HEK293 (cell line): ENCODE measurements around the gene TRIM46.

Experiments
- BCL11B ChIP-seq: fragments of 450-650 bp; formaldehyde crosslinking; IDR thresholded peaks from 2 replicates; pipeline ENCODE4 v1.5.1; 2016; ENCODE audit warnings: low read depth, missing biosample characterization, missing genetic modification characterization
- KLF1 ChIP-seq: fragments of 450-650 bp; formaldehyde crosslinking; IDR thresholded peaks from 2 replicates; pipeline ENCODE4 v1.5.1; 2016; ENCODE audit warnings: missing biosample characterization, missing genetic modification characterization
- OVOL3 ChIP-seq: fragments of 450-650 bp; formaldehyde crosslinking; IDR thresholded peaks from 2 replicates; pipeline ENCODE4 v1.5.1; 2016; ENCODE audit warnings: missing biosample characterization, missing genetic modification characterization
- PRDM1 ChIP-seq: fragments of 450-650 bp; formaldehyde crosslinking; IDR thresholded peaks from 2 replicates; pipeline ENCODE4; 2016; ENCODE audit warnings: missing biosample characterization, missing genetic modification characterization
- ZBTB17 ChIP-seq: fragments of 450-650 bp; formaldehyde crosslinking; IDR thresholded peaks from 2 replicates; pipeline ENCODE4 v1.5.1; 2016; ENCODE audit warnings: missing biosample characterization, missing genetic modification characterization
- ZBTB21 ChIP-seq: fragments of 450-650 bp; formaldehyde crosslinking; IDR thresholded peaks from 2 replicates; pipeline ENCODE4 v1.5.1; 2017; ENCODE audit warnings: missing biosample characterization, missing genetic modification characterization
- ZBTB49 ChIP-seq: fragments of 450-650 bp; formaldehyde crosslinking; IDR thresholded peaks from 2 replicates; pipeline ENCODE4 v1.5.1; 2016; ENCODE audit warnings: missing biosample characterization, missing genetic modification characterization, low read depth
- ZFP37 ChIP-seq: fragments of 450-650 bp; formaldehyde crosslinking; IDR thresholded peaks from 2 replicates; pipeline ENCODE4 v1.5.1; 2016; ENCODE audit warnings: missing biosample characterization, missing genetic modification characterization
- ZFP69B ChIP-seq: fragments of 450-650 bp; formaldehyde crosslinking; IDR thresholded peaks from 2 replicates; pipeline ENCODE4 v1.5.1; 2016; ENCODE audit warnings: missing biosample characterization, missing genetic modification characterization
- ZNF114 ChIP-seq: fragments of 450-650 bp; formaldehyde crosslinking; IDR thresholded peaks from 2 replicates; pipeline ENCODE4 v1.5.0; 2017; ENCODE audit warnings: missing biosample characterization, missing genetic modification characterization
- ZNF121 ChIP-seq: fragments of 450-650 bp; formaldehyde crosslinking; IDR thresholded peaks from 2 replicates; pipeline ENCODE4 v1.5.1; 2016; ENCODE audit warnings: missing biosample characterization, missing genetic modification characterization
- ZNF140 ChIP-seq: fragments of 450-650 bp; formaldehyde crosslinking; IDR thresholded peaks from 2 replicates; pipeline ENCODE4 v1.5.1; 2016; ENCODE audit warnings: missing biosample characterization, missing genetic modification characterization
- ZNF16 ChIP-seq: fragments of 450-650 bp; formaldehyde crosslinking; IDR thresholded peaks from 2 replicates; pipeline ENCODE4 v1.5.1; 2016; ENCODE audit warnings: low read depth, missing biosample characterization, missing genetic modification characterization
- ZNF18 ChIP-seq: fragments of 450-650 bp; formaldehyde crosslinking; IDR thresholded peaks from 2 replicates; pipeline ENCODE4 v1.5.1; 2016; ENCODE audit warnings: missing biosample characterization, missing genetic modification characterization
- ZNF184 ChIP-seq: fragments of 450-650 bp; IDR thresholded peaks from 2 replicates; pipeline ENCODE4 v1.5.1; 2018; ENCODE audit warnings: missing biosample characterization, mild to moderate bottlenecking, missing genetic modification characterization
- ZNF280D ChIP-seq: fragments of 450-650 bp; formaldehyde crosslinking; IDR thresholded peaks from 2 replicates; pipeline ENCODE4 v1.5.1; 2016; ENCODE audit warnings: missing biosample characterization, missing genetic modification characterization
- ZNF354C ChIP-seq: fragments of 450-650 bp; formaldehyde crosslinking; IDR thresholded peaks from 2 replicates; pipeline ENCODE4 v1.5.1; 2016; ENCODE audit warnings: missing biosample characterization, missing genetic modification characterization, low read depth, borderline replicate concordance
- ZNF391 ChIP-seq: fragments of 450-650 bp; formaldehyde crosslinking; IDR thresholded peaks from 2 replicates; pipeline ENCODE4 v1.5.1; 2016; ENCODE audit warnings: low read depth, missing biosample characterization, missing genetic modification characterization, borderline replicate concordance
- ZNF416 ChIP-seq: fragments of 450-650 bp; formaldehyde crosslinking; IDR thresholded peaks from 2 replicates; pipeline ENCODE4 v1.5.1; 2016; ENCODE audit warnings: missing biosample characterization, missing genetic modification characterization
- ZNF555 ChIP-seq: fragments of 450-650 bp; formaldehyde crosslinking; conservative IDR thresholded peaks from 2 replicates; pipeline ENCODE4 v1.5.1; 2017; ENCODE audit warnings: missing biosample characterization, mild to moderate bottlenecking, missing genetic modification characterization, inconsistent platforms
- ZNF558 ChIP-seq: fragments of 450-650 bp; formaldehyde crosslinking; IDR thresholded peaks from 2 replicates; pipeline ENCODE4 v1.5.1; 2016; ENCODE audit warnings: missing biosample characterization, missing genetic modification characterization
- ZNF560 ChIP-seq: fragments of 450-650 bp; formaldehyde crosslinking; IDR thresholded peaks from 2 replicates; pipeline ENCODE4 v1.5.1; 2017; ENCODE audit warnings: missing biosample characterization, missing genetic modification characterization, borderline replicate concordance
- ZNF561 ChIP-seq: fragments of 450-650 bp; IDR thresholded peaks from 2 replicates; pipeline ENCODE4 v1.5.1; 2018; ENCODE audit warnings: missing biosample characterization, missing genetic modification characterization, borderline replicate concordance
- ZNF701 ChIP-seq: fragments of 450-650 bp; formaldehyde crosslinking; IDR thresholded peaks from 2 replicates; pipeline ENCODE4 v1.5.1; 2016; ENCODE audit warnings: missing biosample characterization, missing genetic modification characterization
- ZNF768 ChIP-seq: fragments of 450-650 bp; formaldehyde crosslinking; IDR thresholded peaks from 2 replicates; pipeline ENCODE4 v1.5.1; 2018; ENCODE audit warnings: missing biosample characterization, mild to moderate bottlenecking, missing genetic modification characterization
- ZNF791 ChIP-seq: fragments of 450-650 bp; formaldehyde crosslinking; IDR thresholded peaks from 2 replicates; pipeline ENCODE4 v1.5.1; 2016; ENCODE audit warnings: missing biosample characterization, missing genetic modification characterization
- TF ChIP-seq, protein P1 (sequence below): fragments of 450-650 bp; formaldehyde crosslinking; IDR thresholded peaks from 2 replicates; pipeline ENCODE4 v1.5.1; 2017; ENCODE audit warnings: missing biosample characterization, missing genetic modification characterization
- TF ChIP-seq, protein P2 (sequence below): fragments of 450-650 bp; IDR thresholded peaks from 2 replicates; pipeline ENCODE4 v1.5.1; 2018; ENCODE audit warnings: missing biosample characterization, mild to moderate bottlenecking, missing genetic modification characterization
- TF ChIP-seq, protein P3 (sequence below): fragments of 450-650 bp; formaldehyde crosslinking; IDR thresholded peaks from 2 replicates; pipeline ENCODE4 v1.5.1; 2016; ENCODE audit warnings: missing biosample characterization, missing genetic modification characterization

TRIM46 gene

GRCh38 chr1:155208541-155209311 lies 35.1 kb downstream of the TRIM46 start, which contains the start of gene MTX1 (continued):
- TF ChIP-seq ZNF121 (tag by site-specific recombination) (peak; percentile 66), ZNF16 (tag by site-specific recombination) (no peak), ZNF391 (tag by site-specific recombination) (no peak; the same call in 1 of the 2 replicates), ZBTB49 (tag by site-specific recombination) (no peak), ZNF560 (no peak), ZNF701 (tag by site-specific recombination) (no peak), ZNF140 (no peak), ZNF354C (tag by site-specific recombination) (no peak), ZNF114 (no peak), BCL11B (tag by site-specific recombination) (peak; percentile 59), KLF1 (tag by site-specific recombination) (peak; percentile 79), ZBTB17 (tag by site-specific recombination) (peak; percentile 87), ZNF558 (no peak), ZFP37 (tag by site-specific recombination) (0 out of 2 replicates have a peak, but pooled peaks have one; percentile 8), ZNF561 (0 out of 2 replicates have a peak, but pooled peaks have one; percentile 50), ZNF555 (tag by site-specific recombination) (no peak), PRDM1 (tag by site-specific recombination) (no peak), ZNF791 (tag by site-specific recombination) (no peak), ZBTB21 (tag by site-specific recombination) (no peak), ZNF18 (tag by site-specific recombination) (no peak; the same call in 1 of the 2 replicates), ZNF768 (tag by site-specific recombination) (no peak), ZNF416 (tag by site-specific recombination) (no peak), ZFP69B (tag by site-specific recombination) (no peak), ZNF184 (no peak), ZNF280D (tag by site-specific recombination) (no peak), OVOL3 (0 out of 2 replicates have a peak, but pooled peaks have one; percentile 15)
- TF ChIP-seq, protein P1, sequence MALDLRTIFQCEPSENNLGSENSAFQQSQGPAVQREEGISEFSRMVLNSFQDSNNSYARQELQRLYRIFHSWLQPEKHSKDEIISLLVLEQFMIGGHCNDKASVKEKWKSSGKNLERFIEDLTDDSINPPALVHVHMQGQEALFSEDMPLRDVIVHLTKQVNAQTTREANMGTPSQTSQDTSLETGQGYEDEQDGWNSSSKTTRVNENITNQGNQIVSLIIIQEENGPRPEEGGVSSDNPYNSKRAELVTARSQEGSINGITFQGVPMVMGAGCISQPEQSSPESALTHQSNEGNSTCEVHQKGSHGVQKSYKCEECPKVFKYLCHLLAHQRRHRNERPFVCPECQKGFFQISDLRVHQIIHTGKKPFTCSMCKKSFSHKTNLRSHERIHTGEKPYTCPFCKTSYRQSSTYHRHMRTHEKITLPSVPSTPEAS (tag by site-specific recombination) = no peak
- TF ChIP-seq, protein P2, sequence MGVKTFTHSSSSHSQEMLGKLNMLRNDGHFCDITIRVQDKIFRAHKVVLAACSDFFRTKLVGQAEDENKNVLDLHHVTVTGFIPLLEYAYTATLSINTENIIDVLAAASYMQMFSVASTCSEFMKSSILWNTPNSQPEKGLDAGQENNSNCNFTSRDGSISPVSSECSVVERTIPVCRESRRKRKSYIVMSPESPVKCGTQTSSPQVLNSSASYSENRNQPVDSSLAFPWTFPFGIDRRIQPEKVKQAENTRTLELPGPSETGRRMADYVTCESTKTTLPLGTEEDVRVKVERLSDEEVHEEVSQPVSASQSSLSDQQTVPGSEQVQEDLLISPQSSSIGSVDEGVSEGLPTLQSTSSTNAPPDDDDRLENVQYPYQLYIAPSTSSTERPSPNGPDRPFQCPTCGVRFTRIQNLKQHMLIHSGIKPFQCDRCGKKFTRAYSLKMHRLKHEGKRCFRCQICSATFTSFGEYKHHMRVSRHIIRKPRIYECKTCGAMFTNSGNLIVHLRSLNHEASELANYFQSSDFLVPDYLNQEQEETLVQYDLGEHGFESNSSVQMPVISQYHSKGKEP (tag by site-specific recombination) = 0 out of 2 replicates have a peak, but pooled peaks have one; percentile 4
- TF ChIP-seq, protein P3, sequence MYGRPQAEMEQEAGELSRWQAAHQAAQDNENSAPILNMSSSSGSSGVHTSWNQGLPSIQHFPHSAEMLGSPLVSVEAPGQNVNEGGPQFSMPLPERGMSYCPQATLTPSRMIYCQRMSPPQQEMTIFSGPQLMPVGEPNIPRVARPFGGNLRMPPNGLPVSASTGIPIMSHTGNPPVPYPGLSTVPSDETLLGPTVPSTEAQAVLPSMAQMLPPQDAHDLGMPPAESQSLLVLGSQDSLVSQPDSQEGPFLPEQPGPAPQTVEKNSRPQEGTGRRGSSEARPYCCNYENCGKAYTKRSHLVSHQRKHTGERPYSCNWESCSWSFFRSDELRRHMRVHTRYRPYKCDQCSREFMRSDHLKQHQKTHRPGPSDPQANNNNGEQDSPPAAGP (tag by site-specific recombination) = peak; percentile 77; the same call in 1 of the 2 replicates
